Activated CD4-positive, alpha-beta T cell treated with anti-CD3 and anti-CD28 coated beads for 48 hours (primary cell): ENCODE results near the gene GREB1.
A peak's percentile ranks its signal among the peaks of the same experiment; 100 is the strongest.

ENCODE experiments used
- DNase-seq: peaks from one replicate; pipeline ENCODE4 v3.0.0-alpha.2; 2020

GREB1 gene

GRCh38 chr2:11612553-11613215 is 78.8 kb downstream of the GREB1 start:
- DNase-seq, result no peak

GRCh38 chr2:11613297-11613696 is 79.5 kb downstream of the GREB1 start:
- no peak for DNase-seq

DNA sequence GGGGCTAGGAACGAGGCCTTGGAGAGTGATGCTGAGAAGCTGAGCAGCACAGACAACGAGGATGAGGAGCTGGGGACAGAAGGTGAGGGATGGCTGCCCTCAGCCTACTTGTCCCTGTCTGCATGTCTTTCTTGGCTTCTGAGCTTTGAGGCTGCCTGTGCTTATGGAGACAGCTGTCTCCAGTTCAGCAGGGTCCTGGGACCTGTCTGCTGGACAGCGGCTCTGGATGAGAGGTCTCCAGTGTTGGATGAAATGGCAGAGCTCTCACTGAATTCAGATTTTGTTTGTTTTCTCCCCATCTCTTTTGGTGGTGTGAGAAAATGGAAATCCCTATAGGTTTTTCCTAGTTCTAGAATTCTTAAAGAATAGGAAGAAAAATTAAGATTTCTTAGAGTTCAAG is 81.4 kb downstream of the GREB1 start:
- DNase-seq, result no peak

GRCh38 chr2:11616097-11616687 is 82.3 kb downstream of the GREB1 start:
- no peak for DNase-seq

GRCh38 chr2:11616851-11617415 is 83.1 kb downstream of the GREB1 start:
- DNase-seq, result no peak

GRCh38 chr2:11617527-11617926 is 83.7 kb downstream of the GREB1 start:
- DNase-seq, result no peak

- DNase-seq, result no peak
These were observed 84.3 kb downstream of the GREB1 start for GRCh38 chr2:11617984-11618707.

DNA sequence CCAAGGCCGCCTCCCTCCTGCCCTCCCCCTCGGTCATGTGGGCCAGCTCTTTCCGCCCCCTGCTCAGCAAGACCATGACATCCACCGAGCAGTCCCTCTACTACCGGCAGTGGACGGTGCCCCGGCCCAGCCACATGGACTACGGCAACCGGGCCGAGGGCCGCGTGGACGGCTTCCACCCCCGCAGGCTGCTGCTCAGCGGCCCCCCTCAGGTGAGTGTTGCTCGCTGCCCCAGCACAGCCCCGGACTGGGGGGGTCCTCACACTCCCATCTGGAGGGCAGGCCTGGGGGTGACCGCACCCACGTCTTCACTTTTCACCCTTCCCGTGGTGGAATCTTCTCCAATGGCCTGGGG is 84.8 kb downstream of the GREB1 start:
- no peak for DNase-seq

DNA sequence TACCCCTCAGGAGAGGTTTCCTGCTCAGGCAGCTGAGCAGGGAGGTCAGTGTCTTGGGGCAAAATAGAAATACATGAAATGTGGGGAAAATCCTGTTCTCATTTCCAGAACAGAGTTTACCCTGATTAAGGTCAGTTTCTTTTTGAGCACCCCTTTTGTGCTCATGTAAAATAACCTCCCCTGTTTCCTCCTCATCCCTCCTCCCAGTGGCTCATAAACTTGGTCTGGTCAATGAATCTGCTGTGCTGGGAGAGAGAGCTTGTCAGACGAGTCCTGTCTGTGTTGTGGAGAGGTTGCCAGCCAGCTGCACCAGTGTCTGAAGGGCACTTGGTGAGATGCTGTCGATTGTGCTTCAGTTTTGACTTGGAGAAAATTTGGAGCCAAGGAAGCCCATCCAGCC is 87.6 kb downstream of the GREB1 start:
- no peak for DNase-seq

- DNase-seq, result no peak
These were observed 88.8 kb downstream of the GREB1 start for GRCh38 chr2:11622611-11623010.

DNA sequence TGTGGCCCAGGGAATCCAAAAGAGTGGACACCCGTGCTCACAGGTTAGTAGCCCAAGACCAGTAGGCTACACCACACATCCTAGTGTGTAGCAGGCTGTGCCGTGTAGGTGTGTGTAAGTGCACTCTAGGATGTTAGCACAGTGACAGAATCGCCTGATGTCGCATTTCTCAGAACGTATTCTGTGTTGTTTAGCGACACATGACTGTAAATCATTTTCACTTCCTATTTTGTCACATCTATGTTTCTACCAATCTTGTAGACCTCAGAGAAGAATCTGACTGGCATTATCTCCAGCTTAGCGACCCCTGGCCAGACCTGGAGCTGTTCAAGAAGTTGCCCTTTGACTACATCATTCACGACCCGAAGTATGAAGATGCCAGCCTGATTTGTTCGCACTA is 91.0 kb downstream of the GREB1 start:
- no peak for DNase-seq

- peak; percentile 26 for DNase-seq
These were observed 91.8 kb downstream of the GREB1 start for GRCh38 chr2:11625671-11626070.

DNA sequence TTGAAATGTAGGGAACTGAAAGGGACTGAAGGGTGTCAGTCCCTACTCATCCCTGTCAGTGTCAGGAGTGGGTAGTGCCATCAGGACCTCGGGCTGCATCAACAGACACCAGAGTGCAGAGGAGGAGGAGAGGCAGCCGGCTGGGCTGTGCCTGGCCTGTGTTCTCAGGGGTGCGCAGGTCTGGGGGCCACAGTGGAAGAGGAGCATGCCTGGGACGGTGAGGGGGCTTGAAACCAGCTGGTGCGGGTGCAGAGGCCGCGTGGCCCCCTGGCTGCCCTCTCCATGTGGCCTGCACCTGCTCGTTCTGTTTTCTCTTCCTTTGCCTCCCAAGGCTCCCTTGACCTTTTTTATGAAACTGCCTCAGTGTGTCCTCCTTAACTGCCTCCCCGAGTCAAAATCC is 94.8 kb downstream of the GREB1 start:
- DNase-seq, result no peak

GRCh38 chr2:11629215-11629614 is 95.4 kb downstream of the GREB1 start:
- DNase-seq, result no peak

- no peak for DNase-seq
These were observed 96.0 kb downstream of the GREB1 start for GRCh38 chr2:11629851-11630250.

DNA sequence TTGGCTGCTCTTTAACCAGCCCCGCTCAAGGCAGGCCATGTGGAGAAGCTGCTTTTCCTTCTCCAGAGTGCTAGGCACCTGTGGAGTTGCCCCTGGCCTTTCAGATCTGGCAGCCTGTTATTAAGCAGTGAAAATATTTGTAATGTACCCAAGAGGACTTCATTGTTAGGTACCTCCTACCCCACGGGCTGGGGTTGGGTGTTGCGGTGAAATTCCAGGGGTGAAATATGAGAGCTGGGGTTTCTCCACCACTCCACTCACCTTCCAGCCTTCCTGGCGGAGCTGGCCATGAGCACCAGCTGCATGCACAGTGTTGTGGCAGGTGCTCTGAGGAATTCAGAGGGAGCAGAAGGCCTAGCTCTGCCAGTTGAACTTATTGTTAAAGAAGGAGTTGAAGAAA is 97.0 kb downstream of the GREB1 start:
- no peak for DNase-seq

DNA sequence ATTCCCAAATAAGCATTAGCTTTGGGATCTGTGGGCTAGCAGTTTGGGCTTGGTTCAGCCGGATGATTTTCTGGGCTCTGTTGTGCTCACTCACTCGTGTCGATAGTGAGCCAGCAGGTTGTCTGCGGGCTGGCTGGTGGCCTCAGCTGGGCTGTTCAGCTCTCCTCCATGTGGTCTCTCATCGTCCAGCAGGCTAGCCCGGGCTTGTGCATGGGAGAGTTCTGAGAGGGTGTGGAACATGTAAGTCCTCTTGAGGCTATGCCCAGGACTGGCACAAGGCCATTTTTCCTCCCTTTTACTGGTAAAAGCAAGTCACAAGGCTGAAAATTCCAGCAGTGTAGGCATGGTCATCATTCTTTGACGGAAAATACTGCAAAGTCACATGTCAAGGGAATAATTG is 97.6 kb downstream of the GREB1 start:
- no peak for DNase-seq

GRCh38 chr2:11633923-11634478 is 100.2 kb downstream of the GREB1 start:
- no peak for DNase-seq

- DNase-seq, result no peak
These were observed 100.7 kb downstream of the GREB1 start for GRCh38 chr2:11634584-11634983.

GRCh38 chr2:11635141-11635540 is 101.3 kb downstream of the GREB1 start:
- no peak for DNase-seq

DNA sequence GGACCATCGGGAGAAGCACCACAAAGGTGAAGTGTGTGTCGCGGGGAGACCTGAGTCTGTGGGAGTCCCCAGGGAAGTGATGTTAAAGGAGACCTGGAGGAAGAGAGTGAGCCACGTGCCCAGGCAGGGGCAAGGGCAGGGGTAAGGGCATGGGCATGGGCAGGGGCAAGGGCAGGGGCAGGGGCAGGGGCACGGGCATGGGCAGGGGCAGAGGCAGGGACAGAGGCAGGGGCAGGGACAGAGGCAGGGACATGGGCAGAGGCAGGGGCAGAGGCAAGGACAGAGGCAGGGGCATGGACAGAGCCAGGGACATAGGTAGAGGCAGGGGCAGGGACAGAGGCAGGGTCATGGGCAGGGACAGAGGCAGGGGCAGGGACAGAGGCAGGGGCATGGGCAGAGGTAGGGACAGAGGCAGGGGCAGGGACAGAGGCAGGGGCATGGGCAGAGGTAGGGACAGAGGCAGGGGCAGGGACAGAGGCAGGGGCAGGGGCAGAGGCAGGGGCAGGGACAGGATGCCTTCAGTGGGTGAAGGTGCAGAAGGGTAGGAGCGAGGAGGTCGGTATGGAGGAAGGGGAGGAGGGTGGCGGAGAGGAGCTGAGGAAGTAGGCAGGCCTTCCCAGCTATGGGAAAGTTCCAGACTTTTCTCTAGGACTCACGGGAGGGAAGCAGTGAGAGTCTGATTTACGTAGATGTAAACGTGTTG is 102.9 kb downstream of the GREB1 start:
- no peak for DNase-seq

DNA sequence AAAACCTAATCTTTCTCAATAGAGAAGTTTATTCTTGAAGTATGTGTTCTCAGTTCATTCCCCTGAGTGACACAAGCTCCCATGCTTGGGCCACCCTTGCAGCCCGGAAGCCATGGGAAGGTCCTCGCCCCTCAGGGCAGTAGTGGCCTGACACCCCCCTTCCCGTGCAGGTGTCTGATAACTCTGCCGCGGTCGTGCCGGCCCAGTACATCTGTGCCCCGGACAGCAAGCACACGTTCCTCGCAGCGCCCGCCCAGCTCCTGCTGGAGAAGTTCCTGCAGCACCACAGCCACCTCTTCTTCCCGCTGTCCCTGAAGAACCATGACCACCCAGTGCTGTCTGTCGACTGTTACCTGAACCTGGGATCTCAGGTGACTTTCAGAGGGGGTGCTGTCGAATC is 103.7 kb downstream of the GREB1 start:
- no peak for DNase-seq

DNA sequence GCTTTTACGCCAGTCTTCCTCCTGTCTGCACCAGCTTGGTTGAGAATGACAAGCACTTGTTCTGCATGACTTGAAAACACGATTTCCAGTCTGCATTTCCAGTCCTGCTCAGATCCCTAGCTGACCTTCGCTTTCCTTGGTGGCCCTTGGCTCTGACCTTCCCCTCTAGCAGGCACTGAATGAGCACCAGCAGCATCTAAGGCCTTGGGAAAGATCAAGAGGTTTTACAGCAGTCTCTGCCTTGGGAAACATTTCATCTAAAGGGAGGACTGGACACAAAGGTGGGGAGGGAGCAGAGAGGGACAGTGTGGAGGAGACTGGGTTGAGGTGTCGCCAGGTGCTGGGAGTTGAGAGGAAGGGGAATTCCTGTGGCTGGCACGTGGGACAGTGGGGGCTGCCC is 105.7 kb downstream of the GREB1 start:
- no peak for DNase-seq
